HK-2 (cell line): ENCODE data around the gene NHLH2.

Experiments used
- DNase-seq: peaks from one replicate; pipeline ENCODE4 v3.0.0-alpha.2; 2018; ENCODE audit not compliant: unreplicated experiment

Gene NHLH2

DNA sequence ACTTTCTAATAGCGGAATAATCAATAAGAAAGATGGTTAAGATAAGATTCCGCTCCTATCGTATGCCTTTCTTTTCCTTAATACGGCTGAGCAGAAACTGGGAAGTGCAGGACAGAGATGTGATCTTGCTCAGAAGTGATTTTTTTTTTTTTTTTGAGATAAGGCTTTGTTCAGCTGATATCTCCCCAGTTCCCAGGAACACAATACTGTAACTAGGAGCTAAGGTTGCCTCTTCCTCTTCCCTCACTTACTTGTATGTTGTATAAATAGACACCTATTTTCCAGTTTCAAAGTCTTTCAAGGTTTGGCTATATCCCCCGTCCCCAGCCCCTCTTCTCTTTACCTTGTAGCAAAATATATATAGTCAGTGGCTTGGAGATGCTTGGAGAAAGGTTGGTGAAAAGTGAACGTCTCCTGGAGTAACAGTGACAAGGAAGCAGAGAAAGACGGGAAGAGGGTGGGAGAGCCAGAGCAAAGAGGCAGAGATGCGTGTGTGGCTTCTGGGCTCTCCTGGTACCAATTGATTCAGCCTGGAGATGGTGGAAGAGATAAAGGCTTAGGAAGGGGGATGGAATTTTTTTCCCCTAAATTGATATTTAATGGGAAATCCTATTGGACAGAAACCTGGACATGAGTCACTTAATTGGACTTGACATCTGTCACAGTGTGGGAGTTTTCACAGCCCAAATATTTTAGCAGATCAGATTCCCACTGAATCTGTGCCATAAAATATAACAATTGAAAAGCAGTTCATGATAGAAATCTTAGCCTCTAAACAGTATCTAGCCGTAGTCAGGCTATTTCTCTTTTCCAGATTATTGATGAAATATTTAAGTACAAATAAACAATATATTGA is at the start of gene NHLH2:
TSS of gene NHLH2 (minus strand) at position 522 of the 856 bp plus-strand sequence. CDS start 2,754 bp downstream, outside the sequence.
- DNase-seq: no peak

- DNase-seq: no peak
Observed at GRCh38 chr1:115890580-115890979, 49.7 kb upstream of the NHLH2 start.

GRCh38 chr1:115888976-115889375 is 48.0 kb upstream of the NHLH2 start:
- DNase-seq: no peak

DNA sequence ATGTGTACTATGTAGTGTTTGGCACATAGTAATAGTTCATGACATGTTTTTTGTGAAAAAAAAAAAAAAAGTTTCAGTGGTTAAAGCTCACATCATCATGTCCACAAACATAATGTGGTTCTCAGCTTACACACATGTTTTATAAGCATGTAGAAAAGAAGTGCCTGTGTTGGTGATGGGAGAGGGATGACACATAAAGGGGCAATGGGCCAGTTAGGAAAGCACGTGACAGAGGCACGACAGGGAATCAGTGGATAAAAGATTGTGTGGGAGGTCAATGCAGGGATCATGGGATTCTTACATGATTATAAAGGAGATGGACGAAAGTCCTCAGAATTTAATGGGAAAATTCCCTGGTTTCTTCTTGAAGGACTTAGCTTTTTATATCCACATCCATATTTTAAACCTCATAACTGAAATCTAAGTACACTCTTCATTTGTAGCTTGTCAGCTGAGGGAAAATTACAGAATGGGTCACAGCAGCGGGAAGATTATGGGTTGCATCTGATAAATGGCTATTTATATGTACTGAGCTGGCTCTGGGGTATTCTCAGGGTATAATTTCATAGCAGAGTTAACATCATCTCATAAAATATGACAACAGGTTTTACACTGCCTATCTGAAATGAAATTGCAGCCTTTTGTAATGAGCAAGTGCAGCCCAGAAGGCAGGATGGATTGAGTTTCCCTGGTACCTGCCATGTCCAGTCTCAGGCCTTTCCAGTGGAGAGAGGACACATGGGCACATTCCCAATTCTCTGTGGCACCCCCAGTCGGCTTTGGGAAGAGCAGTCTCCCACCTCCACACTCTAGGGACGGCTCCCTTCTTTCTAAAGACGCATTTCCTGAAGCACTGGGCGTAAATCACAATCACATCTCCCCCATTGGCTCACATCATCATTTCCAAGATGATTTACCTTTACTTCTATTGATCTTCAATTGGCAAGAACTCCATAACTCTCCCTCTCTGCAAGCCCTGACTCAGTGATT is 42.3 kb upstream of the NHLH2 start:
- no peak for DNase-seq

- DNase-seq: no peak
Observed at GRCh38 chr1:115880981-115881672, 40.2 kb upstream of the NHLH2 start.

DNA sequence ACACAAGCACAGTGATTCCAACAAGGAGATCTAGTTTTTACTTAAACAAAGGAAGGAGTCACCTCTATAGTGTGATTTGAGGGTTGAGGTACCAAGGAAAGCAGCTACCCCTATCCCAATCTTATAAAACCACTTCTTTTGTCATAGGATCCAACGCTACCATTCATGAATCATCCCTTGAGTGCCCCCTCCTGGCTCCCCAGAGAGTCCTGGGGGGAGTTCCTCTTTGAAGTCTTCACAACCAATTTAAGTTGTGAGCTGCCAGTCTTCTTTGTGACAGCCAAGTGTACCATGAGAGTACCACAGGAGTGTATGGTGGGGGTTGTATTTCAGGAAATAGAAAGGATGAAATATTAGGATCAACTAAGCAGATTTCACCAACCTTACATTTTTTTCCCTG is 39.1 kb upstream of the NHLH2 start:
- DNase-seq: no peak

GRCh38 chr1:115877511-115877910 is 36.6 kb upstream of the NHLH2 start:
- DNase-seq: no peak

DNA sequence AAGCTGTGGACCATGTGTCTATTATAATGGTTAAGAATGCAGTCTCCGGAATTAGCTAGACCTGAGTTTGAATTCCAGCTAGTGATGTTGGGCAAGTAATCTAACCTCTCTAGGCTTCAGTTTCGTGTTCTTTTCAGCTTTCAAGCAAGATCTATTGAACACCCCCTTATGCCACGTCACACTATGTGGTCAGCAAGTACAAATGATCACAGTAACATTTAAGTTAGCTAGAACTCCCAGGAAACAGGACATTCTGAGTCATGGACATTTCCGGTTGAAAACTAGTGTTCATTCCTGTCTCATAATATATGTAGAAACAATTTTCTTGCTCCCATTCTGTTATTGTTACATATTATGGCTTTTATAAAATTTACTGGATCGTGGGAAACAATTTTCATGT is 34.0 kb upstream of the NHLH2 start:
- DNase-seq: no peak

DNA sequence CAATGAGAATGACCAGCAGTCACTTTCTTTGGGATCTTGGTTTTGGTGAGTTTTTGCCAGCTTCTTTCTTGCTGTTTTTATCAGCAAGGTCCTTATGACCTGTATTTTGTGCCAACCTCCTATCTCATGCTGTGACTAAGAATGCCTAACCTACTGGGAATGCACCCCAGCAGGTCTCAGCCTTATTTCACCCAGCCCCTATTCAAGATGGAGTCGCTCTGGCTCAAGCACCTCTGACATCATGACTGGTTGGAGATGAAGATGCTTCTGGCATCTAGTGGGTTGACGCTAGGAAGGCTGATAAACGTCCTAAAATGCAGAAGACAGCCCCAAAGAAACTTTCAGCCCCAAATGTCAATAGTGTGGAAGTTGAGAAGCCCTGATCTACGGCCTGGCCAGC is 33.6 kb upstream of the NHLH2 start:
- no peak for DNase-seq

- no peak for DNase-seq
Observed at GRCh38 chr1:115873184-115873583, 32.3 kb upstream of the NHLH2 start.

DNA sequence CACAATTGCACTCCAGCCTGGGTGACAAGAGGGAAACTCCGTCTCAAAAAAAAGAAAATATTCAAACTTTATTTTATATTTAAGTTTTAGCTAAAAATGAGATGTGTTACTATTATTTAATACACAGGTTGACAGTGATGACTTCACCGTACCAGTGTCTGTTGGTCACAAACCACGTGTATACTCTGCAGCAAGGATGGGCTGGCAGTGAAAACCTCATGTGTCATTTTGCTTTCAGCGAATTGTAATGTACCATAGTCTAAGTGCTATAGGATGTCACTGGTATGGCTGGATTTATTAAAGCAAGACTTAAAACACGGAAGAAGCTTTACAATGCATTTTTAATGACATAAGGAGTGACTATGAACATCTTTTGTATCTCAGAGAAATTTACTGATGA is 28.1 kb upstream of the NHLH2 start:
- no peak for DNase-seq

GRCh38 chr1:115867216-115867615 is 26.3 kb upstream of the NHLH2 start:
- DNase-seq: no peak

GRCh38 chr1:115865704-115866380 is 24.9 kb upstream of the NHLH2 start:
- no peak for DNase-seq

GRCh38 chr1:115862403-115862802 is 21.5 kb upstream of the NHLH2 start:
- DNase-seq: no peak

DNA sequence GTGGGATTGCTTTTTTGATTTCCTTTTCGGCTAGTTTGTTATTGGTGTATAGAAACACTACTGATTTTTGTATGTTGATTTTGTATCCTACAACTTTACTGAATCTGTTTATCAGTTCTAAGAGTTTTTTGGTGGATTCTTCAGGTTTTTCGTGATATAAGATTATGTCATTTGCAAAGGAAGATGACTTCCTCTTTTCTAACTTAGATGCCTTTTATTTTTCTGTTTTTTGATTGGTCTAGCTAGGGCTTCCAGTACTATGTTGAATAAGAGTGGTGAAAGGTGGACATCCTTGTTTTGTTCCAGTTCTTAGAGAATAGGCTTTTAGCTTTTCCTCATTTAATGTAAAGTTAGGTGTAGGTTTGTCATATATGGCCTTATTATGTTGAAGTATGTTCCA is 13.1 kb upstream of the NHLH2 start:
- DNase-seq: no peak

DNA sequence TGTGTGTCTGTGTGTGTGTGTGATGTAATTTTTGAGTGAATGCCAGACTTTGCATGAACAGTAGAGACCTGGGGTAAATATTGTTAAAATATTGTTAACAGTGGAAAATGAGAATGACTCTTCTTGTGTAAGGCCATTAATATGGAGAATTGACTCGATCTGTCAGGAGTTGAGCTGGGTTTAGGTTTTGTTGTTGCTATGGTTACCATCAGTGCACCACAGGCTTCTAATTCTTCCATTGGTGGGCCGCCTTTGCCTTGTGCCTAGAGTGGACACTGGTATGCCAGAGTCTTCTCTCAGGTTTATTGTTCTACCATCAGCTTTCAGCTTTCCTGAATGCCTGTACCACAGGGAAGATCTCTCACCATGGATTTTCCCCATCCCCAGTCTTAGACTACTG is 10.0 kb upstream of the NHLH2 start:
- DNase-seq: no peak

GRCh38 chr1:115847787-115848186 is 6.9 kb upstream of the NHLH2 start:
- DNase-seq: no peak

DNA sequence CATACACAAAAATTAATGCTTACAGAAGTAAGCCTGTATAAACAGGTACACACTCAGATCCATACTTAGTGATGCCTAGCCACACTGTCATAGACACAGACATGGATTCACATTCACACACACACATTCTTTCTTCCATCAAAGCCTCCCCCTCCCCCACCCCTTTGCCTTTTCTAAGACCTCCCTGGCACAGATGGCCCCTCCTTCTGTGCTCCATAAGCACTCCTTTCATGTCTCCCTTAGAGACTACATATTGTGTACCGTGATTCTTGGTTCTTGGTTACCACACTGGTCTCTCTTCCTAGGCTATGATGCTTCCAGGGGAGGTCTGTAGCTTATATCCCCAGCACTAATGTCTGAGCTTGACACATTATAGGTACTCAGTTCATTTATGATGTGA is 2.0 kb upstream of the NHLH2 start:
- no peak for DNase-seq

DNA sequence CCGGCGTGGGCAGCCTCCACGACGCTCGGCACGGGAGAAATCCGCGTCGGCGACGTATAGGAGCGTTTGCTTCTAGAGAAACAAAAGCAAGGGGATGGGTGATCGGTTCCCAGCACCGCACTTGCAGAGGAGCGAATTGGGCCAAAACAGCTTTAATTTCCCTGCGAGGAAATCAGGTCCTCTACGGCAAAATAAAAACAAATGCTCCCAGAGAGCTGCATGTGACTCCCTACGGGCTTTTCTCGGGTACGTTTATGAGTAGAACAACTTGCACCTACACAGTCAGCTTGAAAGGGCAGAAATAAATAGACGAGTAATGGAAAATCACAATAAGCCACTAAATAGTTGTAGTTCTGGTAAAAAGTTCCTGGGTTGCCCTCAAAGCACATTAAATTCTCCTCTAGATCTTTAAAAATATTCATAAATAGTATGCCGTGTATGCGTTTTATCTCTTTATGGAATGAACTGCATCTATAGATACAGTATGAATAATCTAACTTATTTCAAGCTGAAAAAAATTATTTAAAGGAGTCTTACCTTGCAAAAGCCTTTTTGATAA is 1.2 kb downstream of the NHLH2 start:
- DNase-seq: no peak

GRCh38 chr1:115839029-115839678 is 1.8 kb downstream of the NHLH2 start:
- DNase-seq: peak; percentile 12
